Panc1 (cell line): ENCODE results near the gene CDY2A. TPM values are rescaled to one million over a fixed set of nuclear protein-coding genes. Genes with fewer than 3 reads are reported as not detected.
"Not testable (repeated sequence)": the region's sequence is repeated elsewhere in the genome, so short reads cannot be mapped to it uniquely, and the experiment has no call there.

Source experiments
- ATAC-seq: fragments of 200-7000 bp; cut with Tn5 transposase; 2 replicates; pipeline ENCODE4 v1.9.1; 2020; ENCODE audit warnings: mild to moderate bottlenecking, moderate library complexity
- Bru-seq: library from RNA; stranded (reverse); fragments of 400-500 nt; gene quantifications from one replicate; lab custom pipeline; 2021; lab: Mats Ljungman, UMichigan
- BruChase-seq, 2 experiments: library from RNA; stranded (reverse); fragments of 400-500 nt; gene quantifications; one replicate each; lab custom pipeline; 2021; lab: Mats Ljungman, UMichigan
- BruUV-seq: library from RNA; stranded (reverse); fragments of 400-500 nt; replicated peaks from 2 replicates; lab custom pipeline; 2021; lab: Mats Ljungman, UMichigan
- CTCF ChIA-PET: fragments of 300-600 bp; sonication (Branson Sonifier 250); formaldehyde crosslinking; loops from one replicate; lab custom pipeline; 2022; ENCODE audit warnings: antibody characterized with exemption; lab: Charles Lee
- POLR2A ChIA-PET: fragments of 300-600 bp; sonication (Branson Sonifier 250); formaldehyde crosslinking; loops from one replicate; lab custom pipeline; 2022; ENCODE audit warnings: antibody characterized with exemption; lab: Charles Lee
- DNase-seq: peaks from one replicate; pipeline ENCODE4 v3.0.0-alpha.2; 2010; ENCODE audit warnings: low read depth, low spot score
- H3K27ac ChIP-seq: 2 replicates; pipeline ENCODE4 v1.5.1; 2011; ENCODE audit warnings: mild to moderate bottlenecking, low read length, inconsistent platforms
- H3K27me3 ChIP-seq: fragments of 200-500 bp; sonication (Bioruptor generic); 2 replicates; pipeline ENCODE4 v1.6.0; 2014; ENCODE audit warnings: low read length, inconsistent platforms; ENCODE audit not compliant: control insufficient read depth, insufficient read depth
- H3K36me3 ChIP-seq: fragments of 200-500 bp; sonication (Bioruptor generic); 2 replicates; pipeline ENCODE4 v1.5.1; 2014; ENCODE audit warnings: inconsistent platforms, mild to moderate bottlenecking, low read length, moderate library complexity; ENCODE audit not compliant: control insufficient read depth, insufficient read depth
- H3K4me1 ChIP-seq: 2 replicates; pipeline ENCODE4 v1.5.1; 2011; ENCODE audit warnings: inconsistent platforms, mild to moderate bottlenecking, low read length, moderate library complexity; ENCODE audit not compliant: control insufficient read depth, insufficient read depth
- H3K4me3 ChIP-seq, 2 experiments: 2 replicates each; pipeline ENCODE4 v1.5.1; 2011 to 2012; ENCODE audit warnings: low read depth in 2 of 2, low read length in 2 of 2, mild to moderate bottlenecking in 2 of 2, inconsistent platforms in 1 of 2, moderate library complexity in 1 of 2
- H3K9me3 ChIP-seq: fragments of 200-500 bp; sonication (Bioruptor generic); 2 replicates; pipeline ENCODE4 v1.5.1; 2014; ENCODE audit warnings: low read depth, mild to moderate bottlenecking, inconsistent platforms, low read length, moderate library complexity; ENCODE audit not compliant: control insufficient read depth, insufficient read depth
- in situ Hi-C: cut with HindIII; loops from 2 replicates; pipeline ENCODE4 v1.10.0; 2016; ENCODE audit warnings: low sequenced_read_pairs, low pct_unique_long_range_greater_than_20kb
- intact Hi-C: fragments of 100-400 bp; cut with micrococcal nuclease; formaldehyde crosslinking; loops from one replicate; pipeline ENCODE4 v1.10.0; 2022; ENCODE audit not compliant: unreplicated experiment
- long read RNA-seq: library from polyadenylated mRNA; unstranded; transcript quantifications from one replicate; pipeline ENCODE4 v2.0.0, GENCODE V29; 2021; ENCODE audit not compliant: unreplicated experiment
- polyA plus RNA-seq: library from polyadenylated mRNA; unstranded; fragments of >200 nt; gene quantifications from one replicate; pipeline ENCODE4 v1.2.1, GENCODE V29; 2012; ENCODE audit warnings: missing spikeins; ENCODE audit not compliant: insufficient read length
- total RNA-seq: library from RNA; stranded (reverse); gene quantifications from one replicate; pipeline ENCODE4 v1.2.1, GENCODE V29; 2021; ENCODE audit not compliant: unreplicated experiment

Gene CDY2A
- not detected for total RNA-seq
- not detected for polyA plus RNA-seq
- Bru-seq, nascent RNA, result not detected
- BruChase-seq, experiment 1, labeled RNA remaining after a 2-hour chase, result not detected
- BruChase-seq, experiment 2, labeled RNA remaining after a 6-hour chase, result not detected
- long read RNA-seq, result 0 reads

- CTCF ChIA-PET, H3K36me3 ChIP-seq, in situ Hi-C loops, DNase-seq, H3K4me1 ChIP-seq, POLR2A ChIA-PET, ATAC-seq, intact Hi-C loops, H3K9me3 ChIP-seq, H3K4me3 ChIP-seq, BruUV-seq, H3K27ac ChIP-seq, H3K27me3 ChIP-seq: not testable (repeated sequence)
Measured at GRCh38 chrY:18025487-18025886, at the start of gene CDY2A. Gene CDY2A, plus strand, starts transcription at chrY:18025787. Its CDS starts 328 bp downstream, at chrY:18026115.

GRCh38 chrY:17997586-17997985 lies 28.0 kb upstream of the CDY2A start:
- H3K4me3 ChIP-seq, POLR2A ChIA-PET, BruUV-seq, DNase-seq, H3K9me3 ChIP-seq, in situ Hi-C loops, intact Hi-C loops, H3K4me1 ChIP-seq, CTCF ChIA-PET, H3K27me3 ChIP-seq, H3K36me3 ChIP-seq, ATAC-seq, H3K27ac ChIP-seq: not testable (repeated sequence)

GRCh38 chrY:17998266-17998665 lies 27.3 kb upstream of the CDY2A start:
- CTCF ChIA-PET, BruUV-seq, H3K9me3 ChIP-seq, H3K36me3 ChIP-seq, DNase-seq, POLR2A ChIA-PET, H3K4me3 ChIP-seq, H3K27me3 ChIP-seq, H3K4me1 ChIP-seq, H3K27ac ChIP-seq, intact Hi-C loops, ATAC-seq, in situ Hi-C loops: not testable (repeated sequence)

DNA sequence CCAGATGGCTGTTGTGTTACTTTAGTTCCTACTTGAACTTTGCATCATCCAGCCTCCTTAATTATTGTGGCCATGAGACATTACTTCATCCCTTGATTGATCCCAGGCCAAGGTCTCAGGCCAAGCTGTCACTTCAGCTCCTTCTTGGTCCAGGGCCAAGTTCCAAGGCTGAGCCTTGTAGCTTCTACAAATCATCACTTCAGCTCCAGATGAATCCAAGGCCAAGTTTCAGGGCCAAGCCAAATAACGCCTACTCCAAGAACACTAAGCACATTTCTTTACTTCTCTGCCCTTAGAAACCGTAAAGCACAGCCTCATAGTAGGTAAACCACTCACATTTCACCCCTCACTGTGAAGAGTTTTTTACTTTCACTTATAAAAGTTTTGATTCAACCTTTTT lies 1.7 kb upstream of the CDY2A start:
- ATAC-seq, DNase-seq, CTCF ChIA-PET, H3K27me3 ChIP-seq, H3K4me3 ChIP-seq, H3K36me3 ChIP-seq, H3K9me3 ChIP-seq, in situ Hi-C loops, POLR2A ChIA-PET, H3K4me1 ChIP-seq, intact Hi-C loops, BruUV-seq, H3K27ac ChIP-seq: not testable (repeated sequence)

DNA sequence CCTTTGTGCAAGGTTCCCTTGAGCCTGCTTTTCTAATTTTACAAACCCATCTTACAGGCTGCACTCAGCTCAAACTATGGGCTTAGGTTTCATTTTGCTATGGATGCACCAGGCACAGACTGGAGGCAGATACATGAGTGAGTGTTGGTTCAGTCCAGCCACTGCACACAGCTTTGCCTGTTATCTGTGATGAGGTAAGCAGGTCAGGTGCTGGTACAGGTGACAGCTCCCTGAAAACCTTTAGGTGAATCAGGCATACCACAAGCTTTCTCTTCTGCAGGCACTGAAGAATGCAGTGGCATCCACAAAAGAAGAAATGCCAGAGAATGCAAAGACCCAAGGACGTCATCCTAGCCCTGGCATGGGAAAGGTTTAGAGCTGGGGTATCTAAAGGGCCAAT lies 3.3 kb downstream of the CDY2A start:
- DNase-seq, H3K36me3 ChIP-seq, intact Hi-C loops, BruUV-seq, H3K4me1 ChIP-seq, H3K4me3 ChIP-seq, H3K27ac ChIP-seq, H3K27me3 ChIP-seq, H3K9me3 ChIP-seq, in situ Hi-C loops, POLR2A ChIA-PET, ATAC-seq, CTCF ChIA-PET: not testable (repeated sequence)

- CTCF ChIA-PET, H3K27me3 ChIP-seq, POLR2A ChIA-PET, H3K36me3 ChIP-seq, H3K4me3 ChIP-seq, ATAC-seq, in situ Hi-C loops, intact Hi-C loops, H3K4me1 ChIP-seq, H3K9me3 ChIP-seq, H3K27ac ChIP-seq, DNase-seq, BruUV-seq: not testable (repeated sequence)
Measured at GRCh38 chrY:18030178-18030577, 4.6 kb downstream of the CDY2A start.

DNA sequence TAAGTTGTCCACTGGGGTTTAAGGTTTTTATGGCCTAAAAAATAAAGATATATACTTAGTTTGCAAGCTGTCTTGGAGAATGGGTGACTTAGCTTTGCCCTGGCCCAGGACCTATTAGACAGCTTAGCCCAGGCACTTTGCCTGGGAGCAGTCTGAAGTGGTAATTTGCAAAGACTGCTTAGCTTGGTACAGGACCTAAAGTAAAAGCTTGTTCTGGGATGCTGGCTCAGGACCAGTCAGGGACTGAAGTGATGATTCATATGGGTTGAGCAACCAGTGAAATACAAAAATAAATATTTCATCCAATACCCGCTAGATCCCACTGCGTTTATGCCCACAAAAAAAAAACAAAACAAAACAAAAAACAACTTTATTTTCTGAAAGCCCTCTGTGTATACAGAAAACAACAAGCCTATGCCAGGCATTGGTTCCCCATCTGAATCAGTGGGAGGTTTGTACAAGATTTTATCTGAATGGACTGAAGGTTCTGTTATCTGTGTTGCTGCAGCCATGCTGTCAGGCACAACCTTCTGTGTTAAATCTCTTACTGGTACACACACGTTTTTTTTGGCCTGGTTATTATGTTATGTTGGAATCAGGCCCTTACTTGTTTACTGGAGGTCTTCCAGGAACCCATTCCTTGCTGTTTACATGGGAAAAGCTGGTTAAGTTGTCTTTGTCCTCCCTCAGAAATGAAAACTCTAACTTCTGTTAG lies 8.7 kb downstream of the CDY2A start:
- DNase-seq, in situ Hi-C loops: not testable (repeated sequence)

More for the DNA sequence above, 8.7 kb downstream of the CDY2A start:
- H3K9me3 ChIP-seq, H3K27me3 ChIP-seq, intact Hi-C loops, ATAC-seq, H3K36me3 ChIP-seq, POLR2A ChIA-PET, H3K4me3 ChIP-seq, H3K4me1 ChIP-seq, H3K27ac ChIP-seq, CTCF ChIA-PET, BruUV-seq: not testable (repeated sequence)
